SK-N-SH treated with all-trans-retinoic acid at 6 μM for 48 hours (cell line): ENCODE measurements around the gene PTPN11.
"Not testable (repeated sequence)": the region's sequence is repeated elsewhere in the genome, so short reads cannot be mapped to it uniquely, and the experiment has no call there.

Experiments used
- ATAC-seq: fragments of 200-7000 bp; cut with Tn5 transposase; 3 replicates; pipeline ENCODE4 v1.9.1; 2020; ENCODE audit warnings: mild to moderate bottlenecking, moderate library complexity
- ARNTL ChIP-seq: fragments of 450-650 bp; formaldehyde crosslinking; IDR thresholded peaks from 2 replicates; pipeline ENCODE4 v1.5.0; 2020; ENCODE audit warnings: low read depth, mild to moderate bottlenecking, moderate library complexity, borderline replicate concordance
- BACH2 ChIP-seq: fragments of 250-450 bp; sonication (Bioruptor Pico); IDR thresholded peaks from 2 replicates; pipeline ENCODE4 v1.9.0; 2021; ENCODE audit warnings: mild to moderate bottlenecking, borderline replicate concordance
- CSDC2 ChIP-seq: fragments of 250-450 bp; sonication (Bioruptor Pico); IDR thresholded peaks from 2 replicates; pipeline ENCODE4 v1.5.0; 2020; ENCODE audit warnings: mild to moderate bottlenecking, moderate library complexity
- ESRRG ChIP-seq: fragments of 250-450 bp; sonication (Bioruptor Pico); IDR thresholded peaks from 2 replicates; pipeline ENCODE4 v1.6.1; 2021; ENCODE audit warnings: mild to moderate bottlenecking
- GLIS3 ChIP-seq: fragments of 250-450 bp; sonication (Bioruptor Pico); IDR thresholded peaks from 2 replicates; pipeline ENCODE4 v1.5.0; 2020; ENCODE audit warnings: mild to moderate bottlenecking, moderate library complexity
- ISL1 ChIP-seq: fragments of 250-450 bp; sonication (Bioruptor Pico); IDR thresholded peaks from 2 replicates; pipeline ENCODE4 v2.1.2; 2022; ENCODE audit warnings: mild to moderate bottlenecking, moderate library complexity
- OSR1 ChIP-seq: fragments of 250-450 bp; sonication (Bioruptor Pico); IDR thresholded peaks from 2 replicates; pipeline ENCODE4 v1.8.0; 2022; ENCODE audit warnings: moderate library complexity, mild to moderate bottlenecking, inconsistent platforms
- POU6F1 ChIP-seq: fragments of 250-450 bp; sonication (Bioruptor Pico); IDR thresholded peaks from 2 replicates; pipeline ENCODE4 v1.8.0; 2021; ENCODE audit warnings: low read depth, mild to moderate bottlenecking, moderate library complexity, borderline replicate concordance
- PPARA ChIP-seq: fragments of 250-450 bp; sonication (Bioruptor Pico); IDR thresholded peaks from 2 replicates; pipeline ENCODE4 v1.5.0; 2020; ENCODE audit warnings: mild to moderate bottlenecking, borderline replicate concordance
- RARB ChIP-seq: fragments of 250-450 bp; sonication (Bioruptor Pico); IDR thresholded peaks from 2 replicates; pipeline ENCODE4 v1.8.0; 2021; ENCODE audit warnings: mild to moderate bottlenecking, moderate library complexity
- TSHZ2 ChIP-seq: fragments of 250-450 bp; sonication (Bioruptor Pico); IDR thresholded peaks from 2 replicates; pipeline ENCODE4 v1.5.0; 2020; ENCODE audit warnings: mild to moderate bottlenecking, moderate library complexity
- ZC3H10 ChIP-seq: fragments of 250-450 bp; sonication (Bioruptor Pico); IDR thresholded peaks from 2 replicates; pipeline ENCODE4 v1.5.1; 2021; ENCODE audit warnings: mild to moderate bottlenecking, moderate library complexity
- ZFP3 ChIP-seq: fragments of 250-450 bp; sonication (Bioruptor Pico); IDR thresholded peaks from 2 replicates; pipeline ENCODE4 v1.5.0; 2020; ENCODE audit warnings: mild to moderate bottlenecking, moderate library complexity
- ZNF565 ChIP-seq: fragments of 450-650 bp; formaldehyde crosslinking; conservative IDR thresholded peaks from 2 replicates; pipeline ENCODE4 v1.5.0; 2020; ENCODE audit warnings: low read depth, mild to moderate bottlenecking, moderate library complexity
- ZNF70 ChIP-seq: fragments of 450-650 bp; formaldehyde crosslinking; IDR thresholded peaks from 2 replicates; pipeline ENCODE4 v1.5.0; 2020; ENCODE audit warnings: mild to moderate bottlenecking, moderate library complexity
- ZNF8 ChIP-seq: fragments of 450-650 bp; formaldehyde crosslinking; IDR thresholded peaks from 2 replicates; pipeline ENCODE4 v1.5.0; 2020; ENCODE audit warnings: mild to moderate bottlenecking, moderate library complexity
- TF ChIP-seq, protein P1 (sequence below): fragments of 250-450 bp; sonication (Bioruptor Pico); IDR thresholded peaks from 2 replicates; pipeline ENCODE4 v1.8.0; 2020; ENCODE audit warnings: mild to moderate bottlenecking, moderate library complexity, borderline replicate concordance

PTPN11 gene

GRCh38 chr12:112439769-112440168 is 21.0 kb downstream of the PTPN11 start:
- ATAC-seq: no peak

GRCh38 chr12:112440653-112441052 is 21.9 kb downstream of the PTPN11 start:
- not testable (repeated sequence) for ATAC-seq

More at GRCh38 chr12:112439769-112440168, 21.0 kb downstream of the PTPN11 start:
- TF ChIP-seq ISL1: no peak
- TF ChIP-seq ZNF70: no peak
- no peak for TF ChIP-seq ZNF8 (CRISPR knock-in tag)
- no peak for TF ChIP-seq TSHZ2 (CRISPR knock-in tag)
- TF ChIP-seq ZFP3 (CRISPR knock-in tag): no peak
- TF ChIP-seq RARB (CRISPR knock-in tag): no peak
- no peak for TF ChIP-seq POU6F1 (CRISPR knock-in tag)

GRCh38 chr12:112443916-112444315 is 25.2 kb downstream of the PTPN11 start:
- no peak for ATAC-seq
- TF ChIP-seq ARNTL (CRISPR knock-in tag): no peak
- TF ChIP-seq RARB (CRISPR knock-in tag): no peak
- TF ChIP-seq ZNF8 (CRISPR knock-in tag): no peak
- TF ChIP-seq OSR1 (CRISPR knock-in tag): no peak

- ATAC-seq: no peak
Observed at GRCh38 chr12:112446008-112446725, 27.4 kb downstream of the PTPN11 start.

DNA sequence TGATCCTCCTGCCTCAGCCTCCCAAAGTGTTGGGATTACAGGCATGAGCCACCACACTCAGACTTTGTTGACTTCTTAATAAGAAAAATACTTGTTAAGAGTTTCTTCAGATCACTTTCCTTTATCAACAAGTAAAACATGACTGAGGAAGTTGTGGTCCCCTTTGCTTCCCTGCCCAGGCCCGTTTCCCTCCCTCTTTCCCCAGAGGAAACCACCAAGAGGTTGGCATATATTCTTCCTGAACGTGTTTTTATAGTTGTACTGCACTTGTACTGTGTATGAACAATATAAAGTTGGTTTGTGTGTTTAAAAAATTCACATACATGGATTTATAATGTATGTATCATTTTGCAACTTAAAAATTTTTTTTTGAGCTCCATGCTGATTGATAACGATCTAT is 28.4 kb downstream of the PTPN11 start:
- no peak for ATAC-seq

More at GRCh38 chr12:112446008-112446725, 27.4 kb downstream of the PTPN11 start:
- TF ChIP-seq ARNTL (CRISPR knock-in tag) (no peak), ZNF565 (CRISPR knock-in tag) (no peak), ZNF8 (CRISPR knock-in tag) (no peak), ESRRG (CRISPR knock-in tag) (no peak)
- TF ChIP-seq, all 23 proteins: peak for 0

GRCh38 chr12:112448165-112448564 is 29.4 kb downstream of the PTPN11 start:
- ATAC-seq: not testable (repeated sequence)

More for the DNA sequence above, 28.4 kb downstream of the PTPN11 start:
- TF ChIP-seq ZNF70 (no peak), ZNF565 (CRISPR knock-in tag) (no peak), ESRRG (CRISPR knock-in tag) (no peak), PPARA (CRISPR knock-in tag) (no peak)
- TF ChIP-seq, protein P1, sequence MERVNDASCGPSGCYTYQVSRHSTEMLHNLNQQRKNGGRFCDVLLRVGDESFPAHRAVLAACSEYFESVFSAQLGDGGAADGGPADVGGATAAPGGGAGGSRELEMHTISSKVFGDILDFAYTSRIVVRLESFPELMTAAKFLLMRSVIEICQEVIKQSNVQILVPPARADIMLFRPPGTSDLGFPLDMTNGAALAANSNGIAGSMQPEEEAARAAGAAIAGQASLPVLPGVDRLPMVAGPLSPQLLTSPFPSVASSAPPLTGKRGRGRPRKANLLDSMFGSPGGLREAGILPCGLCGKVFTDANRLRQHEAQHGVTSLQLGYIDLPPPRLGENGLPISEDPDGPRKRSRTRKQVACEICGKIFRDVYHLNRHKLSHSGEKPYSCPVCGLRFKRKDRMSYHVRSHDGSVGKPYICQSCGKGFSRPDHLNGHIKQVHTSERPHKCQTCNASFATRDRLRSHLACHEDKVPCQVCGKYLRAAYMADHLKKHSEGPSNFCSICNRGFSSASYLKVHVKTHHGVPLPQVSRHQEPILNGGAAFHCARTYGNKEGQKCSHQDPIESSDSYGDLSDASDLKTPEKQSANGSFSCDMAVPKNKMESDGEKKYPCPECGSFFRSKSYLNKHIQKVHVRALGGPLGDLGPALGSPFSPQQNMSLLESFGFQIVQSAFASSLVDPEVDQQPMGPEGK (CRISPR knock-in tag): no peak

GRCh38 chr12:112450725-112451124 is 32.0 kb downstream of the PTPN11 start:
- TF ChIP-seq CSDC2 (CRISPR knock-in tag) (no peak), ZC3H10 (CRISPR knock-in tag) (no peak), GLIS3 (CRISPR knock-in tag) (no peak), BACH2 (CRISPR knock-in tag) (no peak), POU6F1 (CRISPR knock-in tag) (no peak)
- no peak for ATAC-seq
